ENCODE measurements around the gene PIKFYVE. TPM values are rescaled to one million over a fixed set of nuclear protein-coding genes. Genes with fewer than 3 reads are reported as not detected.

The PIKFYVE gene
- total and polyA plus RNA-seq, 2 of the 8 experiments (the other 6 are each of a cell fraction or from before 2014, with no cell fraction given), result 8.8 to 33.5 TPM

DNA sequence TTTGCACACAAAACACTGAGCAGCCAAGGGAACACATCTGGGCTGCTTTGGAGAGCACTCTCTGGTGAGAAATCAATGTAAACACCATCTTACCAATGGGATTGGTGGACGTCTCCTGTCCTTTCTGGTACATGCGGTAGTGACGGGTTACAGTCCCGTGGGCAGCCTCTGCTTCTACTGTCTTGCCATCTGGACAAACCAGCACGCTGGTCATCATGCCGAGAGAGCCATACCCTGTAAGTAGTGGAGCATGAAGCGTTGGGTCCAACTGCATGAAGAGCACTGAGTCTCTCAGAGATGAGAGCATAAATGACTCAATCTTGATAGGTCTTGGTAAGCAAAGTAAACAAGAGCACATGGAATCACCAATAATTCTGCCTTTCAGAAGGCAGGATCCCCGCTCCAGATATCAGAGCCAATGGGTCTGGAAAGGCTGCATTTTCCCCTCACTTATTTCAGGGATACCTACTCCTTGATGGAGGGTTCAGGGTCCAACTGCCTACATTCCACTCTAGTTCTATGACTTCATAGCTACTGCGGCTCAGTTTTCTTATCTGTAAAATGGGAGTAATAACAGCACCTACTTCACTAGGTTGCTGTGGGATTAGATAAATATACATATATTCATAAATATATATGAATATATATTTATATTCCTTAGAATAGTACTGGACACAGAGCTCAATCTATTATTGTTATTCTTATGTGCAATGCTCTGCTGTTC lies 26.1 kb upstream of the PIKFYVE start (continued):
- TF ChIP-seq HDAC6 (IDR thresholded peaks at IDR 0.05; ENCODE audit: low read depth, low read length), result no peak
- TF ChIP-seq SAP30 (IDR thresholded peaks at IDR 0.05; ENCODE audit: insufficient read depth, insufficient replicate concordance, low read length), result no peak
- TF ChIP-seq, protein P1, sequence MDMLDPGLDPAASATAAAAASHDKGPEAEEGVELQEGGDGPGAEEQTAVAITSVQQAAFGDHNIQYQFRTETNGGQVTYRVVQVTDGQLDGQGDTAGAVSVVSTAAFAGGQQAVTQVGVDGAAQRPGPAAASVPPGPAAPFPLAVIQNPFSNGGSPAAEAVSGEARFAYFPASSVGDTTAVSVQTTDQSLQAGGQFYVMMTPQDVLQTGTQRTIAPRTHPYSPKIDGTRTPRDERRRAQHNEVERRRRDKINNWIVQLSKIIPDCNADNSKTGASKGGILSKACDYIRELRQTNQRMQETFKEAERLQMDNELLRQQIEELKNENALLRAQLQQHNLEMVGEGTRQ (IDR thresholded peaks at IDR 0.05; ENCODE audit: low read length), result no peak
- TF ChIP-seq PHF8 (conservative IDR thresholded peaks at IDR 0.05; ENCODE audit: low read depth, low read length), result no peak
- TF ChIP-seq CBX8 (IDR thresholded peaks at IDR 0.05; ENCODE audit: borderline replicate concordance, low read depth, low read length), result no peak
- TF ChIP-seq JUND (IDR thresholded peaks at IDR 0.05; ENCODE audit: low read length), result no peak
- no peak for TF ChIP-seq KDM5A (IDR thresholded peaks at IDR 0.05; ENCODE audit: low read length)
- TF ChIP-seq RAD21 (IDR thresholded peaks at IDR 0.05 in 1 of 2, conservative IDR thresholded peaks at IDR 0.05 in 1 of 2; ENCODE audit: low read depth in 2 of 2, low read length in 2 of 2), result no peak
- TF ChIP-seq CREB1 (IDR thresholded peaks at IDR 0.05), result no peak
- no peak for TF ChIP-seq TCF12 (IDR thresholded peaks at IDR 0.05; ENCODE audit: low read depth, low read length)
- TF ChIP-seq YY1 (IDR thresholded peaks at IDR 0.05; ENCODE audit: low read depth, low read length), result no peak
